Loucy (cell line): ENCODE data around the gene NDEL1.

Source experiments
- H2AFZ ChIP-seq: fragments of 200-600 bp; sonication (generic); 2 replicates; pipeline ENCODE4 v1.6.0; 2016; ENCODE audit warnings: antibody characterized with exemption, mild to moderate bottlenecking, low read length, moderate library complexity
- H3F3A ChIP-seq: fragments of 200-600 bp; 2 replicates; pipeline ENCODE4 v1.6.0; 2016; ENCODE audit warnings: antibody characterized with exemption, low read depth, mild to moderate bottlenecking
- H3K27me3 ChIP-seq: fragments of 200-600 bp; sonication (generic); 2 replicates; pipeline ENCODE4 v1.6.1; 2014; ENCODE audit warnings: low read length, mild to moderate bottlenecking; ENCODE audit not compliant: insufficient read depth, poor library complexity, severe bottlenecking
- H3K36me3 ChIP-seq: fragments of 200-600 bp; sonication (generic); 2 replicates; pipeline ENCODE4 v1.6.1; 2016; ENCODE audit warnings: low read length; ENCODE audit not compliant: insufficient read depth
- H3K4me1 ChIP-seq: fragments of 200-600 bp; sonication (generic); 2 replicates; pipeline ENCODE4 v1.5.1; 2014; ENCODE audit warnings: low read length, mild to moderate bottlenecking; ENCODE audit not compliant: insufficient read depth, poor library complexity, severe bottlenecking
- H3K4me2 ChIP-seq: fragments of 200-600 bp; sonication (generic); 2 replicates; pipeline ENCODE4 v1.6.0; 2014; ENCODE audit warnings: antibody characterized with exemption, low read length, low read depth, mild to moderate bottlenecking; ENCODE audit not compliant: poor library complexity, severe bottlenecking
- H3K4me3 ChIP-seq: fragments of 200-600 bp; sonication (generic); 2 replicates; pipeline ENCODE4 v1.5.1; 2014; ENCODE audit warnings: low read length, mild to moderate bottlenecking, mixed read lengths; ENCODE audit not compliant: poor library complexity, severe bottlenecking
- H3K79me2 ChIP-seq: fragments of 200-600 bp; sonication (generic); 2 replicates; pipeline ENCODE4 v1.6.1; 2014; ENCODE audit warnings: low read length; ENCODE audit not compliant: insufficient read depth
- H3K9ac ChIP-seq: fragments of 200-600 bp; sonication (generic); 2 replicates; pipeline ENCODE4 v1.6.0; 2014; ENCODE audit warnings: mild to moderate bottlenecking, low read depth, low read length, moderate library complexity; ENCODE audit not compliant: poor library complexity, severe bottlenecking
- H3K9me2 ChIP-seq: fragments of 200-600 bp; sonication (generic); replicated peaks from 2 replicates; pipeline ENCODE4 v1.6.1; 2016; ENCODE audit warnings: low read depth, low read length, mixed read lengths
- H3K9me3 ChIP-seq: fragments of 200-600 bp; sonication (generic); 2 replicates; pipeline ENCODE4 v1.6.1; 2014; ENCODE audit warnings: mild to moderate bottlenecking, antibody characterized with exemption, low read length, low read depth; ENCODE audit not compliant: insufficient read depth
- H4K20me1 ChIP-seq: fragments of 200-600 bp; sonication (generic); 2 replicates; pipeline ENCODE4 v1.6.0; 2014; ENCODE audit warnings: antibody characterized with exemption, low read length, mild to moderate bottlenecking; ENCODE audit not compliant: insufficient read depth, poor library complexity, severe bottlenecking
- CTCF ChIP-seq: fragments of 200-600 bp; sonication (generic); conservative IDR thresholded peaks from 2 replicates; pipeline ENCODE4 v1.5.1; 2014; ENCODE audit warnings: mild to moderate bottlenecking, antibody characterized with exemption, low read length
- EZH2phosphoT487 ChIP-seq: fragments of 200-600 bp; IDR thresholded peaks from 2 replicates; pipeline ENCODE4 v1.6.1; 2018; ENCODE audit warnings: antibody characterized with exemption, mild to moderate bottlenecking, moderate library complexity, borderline replicate concordance

Gene NDEL1

DNA sequence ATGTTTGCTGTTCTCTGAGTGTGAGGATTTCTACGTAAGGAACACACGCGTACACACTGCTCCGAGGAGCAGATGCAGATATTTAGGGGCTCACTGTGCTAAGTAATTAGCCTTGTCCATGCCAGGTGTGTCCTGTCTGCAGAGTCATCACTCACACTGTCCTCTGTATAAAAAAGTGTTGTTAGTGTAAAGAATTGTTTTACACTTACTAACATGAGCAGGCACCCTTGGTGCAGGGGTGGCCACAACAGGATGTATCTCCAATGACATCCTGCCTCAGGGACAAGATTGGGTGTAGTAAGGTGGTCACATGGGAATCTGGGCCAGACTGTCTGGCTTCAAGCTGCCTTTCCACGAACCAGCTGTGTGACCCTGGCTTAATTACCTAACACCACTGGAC, 63.9 kb downstream of the NDEL1 start:
- Histone ChIP-seq H3K36me3 (peaks cover 65% of the 10 kb centered on the region; the same call in 1 of the 2 replicates), H3K4me2 (no peak overlapping the region), H4K20me1 (no peaks in the 10 kb centered on the region), H3K9ac (no peak overlapping the region), H3K4me1 (no peaks in the 10 kb centered on the region), H3K9me3 (no peaks in the 10 kb centered on the region), H3K4me3 (no peak overlapping the region), H3F3A (no peaks in the 10 kb centered on the region), H3K27me3 (no peaks in the 10 kb centered on the region), H2AFZ (no peak overlapping the region), H3K79me2 (no peaks in the 10 kb centered on the region), H3K9me2 (no peaks in the 10 kb centered on the region)
- TF ChIP-seq EZH2phosphoT487 (no peak), CTCF (no peak)

- Histone ChIP-seq H3K36me3 (peaks cover 69% of the 10 kb centered on the region; the same call in 1 of the 2 replicates), H2AFZ (no peak overlapping the region), H3K9ac (no peak overlapping the region), H3K27me3 (no peaks in the 10 kb centered on the region), H3K9me2 (no peaks in the 10 kb centered on the region), H3K4me1 (no peaks in the 10 kb centered on the region), H4K20me1 (no peaks in the 10 kb centered on the region), H3F3A (no peaks in the 10 kb centered on the region), H3K4me2 (no peak overlapping the region), H3K79me2 (no peaks in the 10 kb centered on the region), H3K4me3 (no peak overlapping the region), H3K9me3 (no peaks in the 10 kb centered on the region)
- TF ChIP-seq EZH2phosphoT487 (no peak), CTCF (no peak)
Measured at GRCh38 chr17:8500609-8501008, 64.9 kb downstream of the NDEL1 start.

- peaks cover 71% of the 10 kb centered on the region; the same call in 1 of the 2 replicates for H3K36me3 ChIP-seq
- H3K4me1 ChIP-seq: no peaks in the 10 kb centered on the region
- no peaks in the 10 kb centered on the region for H3K27me3 ChIP-seq
- H3K9me2 ChIP-seq: no peaks in the 10 kb centered on the region
- H2AFZ ChIP-seq: no peak overlapping the region
- no peak overlapping the region for H3K9ac ChIP-seq
- H3K4me2 ChIP-seq: no peak overlapping the region
- H3K9me3 ChIP-seq: no peaks in the 10 kb centered on the region
- H4K20me1 ChIP-seq: no peaks in the 10 kb centered on the region
- H3K4me3 ChIP-seq: no peak overlapping the region
- H3F3A ChIP-seq: no peaks in the 10 kb centered on the region
- no peaks in the 10 kb centered on the region for H3K79me2 ChIP-seq
- no peak for TF ChIP-seq CTCF
- TF ChIP-seq EZH2phosphoT487: no peak
Measured at GRCh38 chr17:8502126-8502525, 66.4 kb downstream of the NDEL1 start.
